ENCODE measurements around the gene CAPN13.

Gene CAPN13

GRCh38 chr2:30781451-30781850, 25.8 kb downstream of the CAPN13 start:
- no peaks in the 10 kb centered on the region for H3K9me3 ChIP-seq (ENCODE audit: severe bottlenecking)
- H3K4me3 ChIP-seq (ENCODE audit: severe bottlenecking): no peak overlapping the region
- H3K36me3 ChIP-seq (ENCODE audit: low read depth): no peaks in the 10 kb centered on the region
- no peaks in the 10 kb centered on the region for H3K4me1 ChIP-seq (ENCODE audit: insufficient read depth, poor library complexity, severe bottlenecking)
- no peaks in the 10 kb centered on the region for H3K27me3 ChIP-seq (ENCODE audit: insufficient read depth, poor library complexity, severe bottlenecking)
- DNase-seq (ENCODE audit: low spot score): no peak
- ATAC-seq (ENCODE audit: low read depth): no peak
- no peak for TF ChIP-seq CTCF (IDR thresholded peaks at IDR 0.05; ENCODE audit: poor library complexity, severe bottlenecking)
- H3K27ac ChIP-seq (ENCODE audit: poor library complexity, severe bottlenecking): no peak overlapping the region

- H3K4me1 ChIP-seq (ENCODE audit: insufficient read depth, poor library complexity, severe bottlenecking): no peaks in the 10 kb centered on the region
- no peak for DNase-seq (ENCODE audit: low spot score)
- no peak overlapping the region for H3K4me3 ChIP-seq (ENCODE audit: severe bottlenecking)
- no peak for TF ChIP-seq CTCF (IDR thresholded peaks at IDR 0.05; ENCODE audit: poor library complexity, severe bottlenecking)
- no peak for ATAC-seq (ENCODE audit: low read depth)
- no peaks in the 10 kb centered on the region for H3K9me3 ChIP-seq (ENCODE audit: severe bottlenecking)
- H3K27ac ChIP-seq (ENCODE audit: poor library complexity, severe bottlenecking): no peak overlapping the region
- no peaks in the 10 kb centered on the region for H3K27me3 ChIP-seq (ENCODE audit: insufficient read depth, poor library complexity, severe bottlenecking)
- H3K36me3 ChIP-seq (ENCODE audit: low read depth): no peaks in the 10 kb centered on the region
Observed at GRCh38 chr2:30780776-30781330, 26.4 kb downstream of the CAPN13 start.

GRCh38 chr2:30778611-30779010, 28.6 kb downstream of the CAPN13 start:
- DNase-seq (ENCODE audit: low spot score) (no peak), ATAC-seq (ENCODE audit: low read depth) (no peak)
- Histone ChIP-seq H3K27ac (ENCODE audit: poor library complexity, severe bottlenecking) (no peak overlapping the region), H3K36me3 (ENCODE audit: low read depth) (no peaks in the 10 kb centered on the region), H3K27me3 (ENCODE audit: insufficient read depth, poor library complexity, severe bottlenecking) (peaks cover 18% of the 10 kb centered on the region), H3K4me3 (ENCODE audit: severe bottlenecking) (no peak overlapping the region), H3K9me3 (ENCODE audit: severe bottlenecking) (no peaks in the 10 kb centered on the region), H3K4me1 (ENCODE audit: insufficient read depth, poor library complexity, severe bottlenecking) (no peaks in the 10 kb centered on the region)
- TF ChIP-seq CTCF (IDR thresholded peaks at IDR 0.05; ENCODE audit: poor library complexity, severe bottlenecking): no peak

- Histone ChIP-seq H3K4me3 (ENCODE audit: severe bottlenecking) (no peak overlapping the region), H3K4me1 (ENCODE audit: insufficient read depth, poor library complexity, severe bottlenecking) (no peaks in the 10 kb centered on the region), H3K27ac (ENCODE audit: poor library complexity, severe bottlenecking) (no peak overlapping the region), H3K27me3 (ENCODE audit: insufficient read depth, poor library complexity, severe bottlenecking) (peaks cover 20% of the 10 kb centered on the region), H3K9me3 (ENCODE audit: severe bottlenecking) (no peaks in the 10 kb centered on the region), H3K36me3 (ENCODE audit: low read depth) (no peaks in the 10 kb centered on the region)
- TF ChIP-seq CTCF (IDR thresholded peaks at IDR 0.05; ENCODE audit: poor library complexity, severe bottlenecking): no peak
- DNase-seq (ENCODE audit: low spot score) (no peak), ATAC-seq (ENCODE audit: low read depth) (no peak)
Observed at GRCh38 chr2:30777661-30778505, 29.4 kb downstream of the CAPN13 start.
